HCT116 (cell line): ENCODE measurements around the gene NEURL4. TPM values are rescaled to one million over a fixed set of nuclear protein-coding genes. Genes with fewer than 3 reads are reported as not detected.

ENCODE experiments used
- ATAC-seq: fragments of 200-7000 bp; cut with Tn5 transposase; 2 replicates; pipeline ENCODE4 v1.9.1; 2020; ENCODE audit warnings: mild to moderate bottlenecking, moderate library complexity
- BruUV-seq: library from RNA; stranded (reverse); fragments of 400-500 nt; replicated peaks from 2 replicates; lab custom pipeline; 2021; lab: Mats Ljungman, UMichigan
- CTCF ChIA-PET: fragments of 300-600 bp; sonication (Branson Sonifier 250); formaldehyde crosslinking; loops from one replicate; lab custom pipeline; 2021; ENCODE audit warnings: antibody characterized with exemption; lab: Charles Lee
- POLR2A ChIA-PET: fragments of 300-600, 350-600 bp; sonication (Branson Sonifier 250); formaldehyde crosslinking; loops from one replicate; lab custom pipeline; 2021; ENCODE audit warnings: antibody characterized with exemption; lab: Charles Lee
- RAD21 ChIA-PET, 2 experiments: fragments of 300-600 bp; sonication (Branson Sonifier 250); formaldehyde crosslinking; loops; one replicate each; lab custom pipeline; 2023; ENCODE audit warnings: low total read pairs in 2 of 2; ENCODE audit not compliant: uncharacterized antibody in 2 of 2, unreplicated experiment in 2 of 2, low non-redundant PET in 1 of 2; lab: Charles Lee
- DNase-seq: peaks from one replicate; pipeline ENCODE4 v3.0.0-alpha.2; 2010; ENCODE audit warnings: low read depth, low spot score
- H2AFZ ChIP-seq: fragments of 200-600 bp; shearing (Covaris generic), sonication (generic); 2 replicates; pipeline ENCODE4 v1.6.1; 2017; ENCODE audit warnings: low read depth, mixed run types, mixed read lengths, antibody characterized with exemption, low read length; ENCODE audit not compliant: poor library complexity, severe bottlenecking
- H3K27ac ChIP-seq: 2 replicates; pipeline ENCODE4 v1.5.1; 2012; ENCODE audit warnings: low read depth, low read length
- H3K27me3 ChIP-seq: fragments of 200-600 bp; sonication (generic); 2 replicates; pipeline ENCODE4 v1.6.1; 2016; ENCODE audit warnings: mixed run types, low read length, mixed read lengths; ENCODE audit not compliant: insufficient read depth
- H3K36me3 ChIP-seq, 2 experiments: fragments of 200-500 bp in 1 of 2; fragments of 200-600 bp in 1 of 2; sonication (Bioruptor generic) in 1 of 2; sonication (generic) in 1 of 2; 2 replicates each; pipeline versions ENCODE4 v1.5.1 to v1.6.1; 2014 to 2016; ENCODE audit warnings: low read length in 2 of 2, inconsistent platforms in 1 of 2, mixed read lengths in 1 of 2, mixed run types in 1 of 2; ENCODE audit not compliant: insufficient read depth in 2 of 2, control insufficient read depth in 1 of 2
- H3K4me1 ChIP-seq, 2 experiments: fragments of 200-600 bp in 1 of 2; sonication (generic) in 1 of 2; 2 replicates each; pipeline versions ENCODE4 v1.5.1 to v1.6.1; 2012 to 2017; ENCODE audit warnings: low read length in 2 of 2, inconsistent platforms in 1 of 2, mild to moderate bottlenecking in 1 of 2, mixed read lengths in 1 of 2, mixed run types in 1 of 2, moderate library complexity in 1 of 2; ENCODE audit not compliant: insufficient read depth in 2 of 2, control insufficient read depth in 1 of 2
- H3K4me2 ChIP-seq: fragments of 200-600 bp; sonication (generic); 2 replicates; pipeline ENCODE4 v1.6.1; 2017; ENCODE audit warnings: mixed run types, low read length, mixed read lengths
- H3K4me3 ChIP-seq, 2 experiments: fragments of 200-600 bp in 1 of 2; sonication (generic) in 1 of 2; replicated peaks in 1 of 2; 2 replicates each; pipeline ENCODE4 v1.5.1; 2011 to 2016; ENCODE audit warnings: low read length in 2 of 2, control low read depth in 1 of 2, low read depth in 1 of 2, mild to moderate bottlenecking in 1 of 2, mixed read lengths in 1 of 2, mixed run types in 1 of 2
- H3K79me2 ChIP-seq: fragments of 200-600 bp; sonication (generic); 2 replicates; pipeline ENCODE4 v1.6.1; 2017; ENCODE audit warnings: mild to moderate bottlenecking, mixed run types, low read length, moderate library complexity, mixed read lengths; ENCODE audit not compliant: insufficient read depth
- H3K9ac ChIP-seq: fragments of 200-600 bp; sonication (generic); 2 replicates; pipeline ENCODE4 v1.6.1; 2016; ENCODE audit warnings: low read length, mixed read lengths
- H3K9me2 ChIP-seq: fragments of 200-600 bp; sonication (generic), shearing (Covaris generic); 2 replicates; pipeline ENCODE4 v1.6.1; 2017; ENCODE audit warnings: mixed run types, mild to moderate bottlenecking, moderate library complexity; ENCODE audit not compliant: insufficient read depth
- H3K9me3 ChIP-seq, 2 experiments: fragments of 200-500 bp in 1 of 2; fragments of 200-600 bp in 1 of 2; sonication (Bioruptor generic) in 1 of 2; sonication (generic) in 1 of 2; 2 replicates each; pipeline ENCODE4 v1.6.1; 2014 to 2017; ENCODE audit warnings: low read length in 2 of 2, mixed read lengths in 2 of 2, inconsistent platforms in 1 of 2, low read depth in 1 of 2, mild to moderate bottlenecking in 1 of 2, mixed run types in 1 of 2, moderate library complexity in 1 of 2; ENCODE audit not compliant: control insufficient read depth in 1 of 2, insufficient read depth in 1 of 2
- H4K20me1 ChIP-seq: fragments of 200-600 bp; sonication (generic), shearing (Covaris generic); 2 replicates; pipeline ENCODE4 v1.6.1; 2017; ENCODE audit warnings: mixed run types, mild to moderate bottlenecking, moderate library complexity; ENCODE audit not compliant: insufficient read depth
- CEBPB ChIP-seq: IDR thresholded peaks from 2 replicates; pipeline ENCODE4 v1.6.1; 2012; ENCODE audit warnings: low read depth
- EGR1 ChIP-seq: IDR thresholded peaks from 2 replicates; pipeline ENCODE4 v1.6.1; 2012; ENCODE audit warnings: low read depth
- EZH2phosphoT487 ChIP-seq: fragments of 200-600 bp; IDR thresholded peaks from 2 replicates; pipeline ENCODE4 v1.6.1; 2018; ENCODE audit warnings: antibody characterized with exemption, borderline replicate concordance
- JUND ChIP-seq: IDR thresholded peaks from 2 replicates; pipeline ENCODE4 v1.6.1; 2012
- POLR2A ChIP-seq: IDR thresholded peaks from 2 replicates; pipeline ENCODE4 v1.7.0; 2011; ENCODE audit warnings: borderline replicate concordance; ENCODE audit not compliant: insufficient read depth, insufficient read length; ENCODE audit errors: extremely low read depth
- RAD21 ChIP-seq: IDR thresholded peaks from 2 replicates; pipeline ENCODE4 v1.6.1; 2012; ENCODE audit warnings: low read depth, mild to moderate bottlenecking
- SIN3A ChIP-seq: IDR thresholded peaks from 2 replicates; pipeline ENCODE4 v1.6.1; 2012; ENCODE audit warnings: low read depth
- SRF ChIP-seq: IDR thresholded peaks from 2 replicates; pipeline ENCODE4 v1.6.1; 2012; ENCODE audit warnings: low read depth
- TCF7L2 ChIP-seq: IDR thresholded peaks from 2 replicates; pipeline ENCODE4 v1.7.0; 2011; ENCODE audit warnings: borderline replicate concordance, inconsistent platforms; ENCODE audit not compliant: insufficient read depth, insufficient read length; ENCODE audit errors: extremely low read depth
- YY1 ChIP-seq: IDR thresholded peaks from 2 replicates; pipeline ENCODE4 v1.6.1; 2011; ENCODE audit warnings: low read length, low read depth, moderate library complexity, mild to moderate bottlenecking; ENCODE audit not compliant: insufficient replicate concordance; ENCODE audit errors: extremely low read depth
- ZFX ChIP-seq: fragments of 450-650 bp; IDR thresholded peaks from 2 replicates; pipeline ENCODE4 v1.6.1; 2017
- intact Hi-C: fragments of 100-400 bp; cut with micrococcal nuclease; formaldehyde crosslinking; loops from 2 replicates; pipeline ENCODE4 v1.10.0; 2022
- total RNA-seq: library from RNA; stranded (reverse); gene quantifications from one replicate; pipeline ENCODE4 v1.2.1, GENCODE V29; 2021; ENCODE audit not compliant: unreplicated experiment
- TF ChIP-seq, protein P1 (sequence below): IDR thresholded peaks from 2 replicates; pipeline ENCODE4 v1.6.1; 2012
- TF ChIP-seq, protein P2 (sequence below): IDR thresholded peaks from 2 replicates; pipeline ENCODE4 v1.6.1; 2012
- TF ChIP-seq, protein P3 (sequence below): IDR thresholded peaks from 2 replicates; pipeline ENCODE4 v1.6.1; 2012; ENCODE audit warnings: low read depth
- TF ChIP-seq, protein P4 (sequence below), 3 experiments: fragments of 200-600 bp in 1 of 3; sonication (generic) in 1 of 3; IDR thresholded peaks in 2 of 3; conservative IDR thresholded peaks in 1 of 3; 2 replicates each; pipeline ENCODE4 v1.5.1; 2012 to 2017; ENCODE audit warnings: low read depth in 2 of 3, low read length in 2 of 3, antibody characterized with exemption in 1 of 3, borderline replicate concordance in 1 of 3, control low read depth in 1 of 3, mild to moderate bottlenecking in 1 of 3, mixed read lengths in 1 of 3, mixed run types in 1 of 3, moderate library complexity in 1 of 3; ENCODE audit not compliant: insufficient read depth in 1 of 3

The NEURL4 gene
- total RNA-seq, 1 experiment from 2014 or later, result 56.9 TPM

DNA sequence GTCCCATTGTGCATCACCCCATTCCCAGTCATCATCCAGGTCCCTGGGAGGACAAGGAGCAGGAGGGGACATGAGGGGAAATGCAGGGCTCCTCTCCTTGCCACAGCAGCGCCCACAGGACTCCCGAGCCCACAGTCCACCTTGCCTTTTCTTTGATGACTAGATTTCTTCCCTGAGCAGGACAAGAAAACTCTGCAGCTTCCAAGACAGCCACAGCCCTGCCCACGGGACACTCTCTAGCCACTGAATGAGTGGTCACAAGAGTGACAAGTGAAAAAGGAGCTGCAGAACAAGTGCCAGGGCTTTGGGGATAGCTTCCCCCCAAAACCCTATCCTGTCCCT, 4.7 kb downstream of the NEURL4 start:
- no TSS peak for BruUV-seq
- no peaks in the 10 kb centered on the region for H3K9me2 ChIP-seq
- no peaks in the 10 kb centered on the region for H3K27me3 ChIP-seq
- RAD21 ChIA-PET, result no interaction called here
- TF ChIP-seq EGR1 (no peak), RAD21 (no peak), ZFX (no peak), JUND (no peak), SIN3A (no peak), EZH2phosphoT487 (no peak), YY1 (no peak), SRF (no peak), CEBPB (no peak), TCF7L2 (no peak), POLR2A (no peak)
- TF ChIP-seq, protein P1, sequence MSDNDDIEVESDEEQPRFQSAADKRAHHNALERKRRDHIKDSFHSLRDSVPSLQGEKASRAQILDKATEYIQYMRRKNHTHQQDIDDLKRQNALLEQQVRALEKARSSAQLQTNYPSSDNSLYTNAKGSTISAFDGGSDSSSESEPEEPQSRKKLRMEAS, result no peak
- TF ChIP-seq, protein P2, sequence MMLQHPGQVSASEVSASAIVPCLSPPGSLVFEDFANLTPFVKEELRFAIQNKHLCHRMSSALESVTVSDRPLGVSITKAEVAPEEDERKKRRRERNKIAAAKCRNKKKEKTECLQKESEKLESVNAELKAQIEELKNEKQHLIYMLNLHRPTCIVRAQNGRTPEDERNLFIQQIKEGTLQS, result no peak
- TF ChIP-seq, protein P3, sequence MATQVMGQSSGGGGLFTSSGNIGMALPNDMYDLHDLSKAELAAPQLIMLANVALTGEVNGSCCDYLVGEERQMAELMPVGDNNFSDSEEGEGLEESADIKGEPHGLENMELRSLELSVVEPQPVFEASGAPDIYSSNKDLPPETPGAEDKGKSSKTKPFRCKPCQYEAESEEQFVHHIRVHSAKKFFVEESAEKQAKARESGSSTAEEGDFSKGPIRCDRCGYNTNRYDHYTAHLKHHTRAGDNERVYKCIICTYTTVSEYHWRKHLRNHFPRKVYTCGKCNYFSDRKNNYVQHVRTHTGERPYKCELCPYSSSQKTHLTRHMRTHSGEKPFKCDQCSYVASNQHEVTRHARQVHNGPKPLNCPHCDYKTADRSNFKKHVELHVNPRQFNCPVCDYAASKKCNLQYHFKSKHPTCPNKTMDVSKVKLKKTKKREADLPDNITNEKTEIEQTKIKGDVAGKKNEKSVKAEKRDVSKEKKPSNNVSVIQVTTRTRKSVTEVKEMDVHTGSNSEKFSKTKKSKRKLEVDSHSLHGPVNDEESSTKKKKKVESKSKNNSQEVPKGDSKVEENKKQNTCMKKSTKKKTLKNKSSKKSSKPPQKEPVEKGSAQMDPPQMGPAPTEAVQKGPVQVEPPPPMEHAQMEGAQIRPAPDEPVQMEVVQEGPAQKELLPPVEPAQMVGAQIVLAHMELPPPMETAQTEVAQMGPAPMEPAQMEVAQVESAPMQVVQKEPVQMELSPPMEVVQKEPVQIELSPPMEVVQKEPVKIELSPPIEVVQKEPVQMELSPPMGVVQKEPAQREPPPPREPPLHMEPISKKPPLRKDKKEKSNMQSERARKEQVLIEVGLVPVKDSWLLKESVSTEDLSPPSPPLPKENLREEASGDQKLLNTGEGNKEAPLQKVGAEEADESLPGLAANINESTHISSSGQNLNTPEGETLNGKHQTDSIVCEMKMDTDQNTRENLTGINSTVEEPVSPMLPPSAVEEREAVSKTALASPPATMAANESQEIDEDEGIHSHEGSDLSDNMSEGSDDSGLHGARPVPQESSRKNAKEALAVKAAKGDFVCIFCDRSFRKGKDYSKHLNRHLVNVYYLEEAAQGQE, result no peak
- TF ChIP-seq, protein P4, sequence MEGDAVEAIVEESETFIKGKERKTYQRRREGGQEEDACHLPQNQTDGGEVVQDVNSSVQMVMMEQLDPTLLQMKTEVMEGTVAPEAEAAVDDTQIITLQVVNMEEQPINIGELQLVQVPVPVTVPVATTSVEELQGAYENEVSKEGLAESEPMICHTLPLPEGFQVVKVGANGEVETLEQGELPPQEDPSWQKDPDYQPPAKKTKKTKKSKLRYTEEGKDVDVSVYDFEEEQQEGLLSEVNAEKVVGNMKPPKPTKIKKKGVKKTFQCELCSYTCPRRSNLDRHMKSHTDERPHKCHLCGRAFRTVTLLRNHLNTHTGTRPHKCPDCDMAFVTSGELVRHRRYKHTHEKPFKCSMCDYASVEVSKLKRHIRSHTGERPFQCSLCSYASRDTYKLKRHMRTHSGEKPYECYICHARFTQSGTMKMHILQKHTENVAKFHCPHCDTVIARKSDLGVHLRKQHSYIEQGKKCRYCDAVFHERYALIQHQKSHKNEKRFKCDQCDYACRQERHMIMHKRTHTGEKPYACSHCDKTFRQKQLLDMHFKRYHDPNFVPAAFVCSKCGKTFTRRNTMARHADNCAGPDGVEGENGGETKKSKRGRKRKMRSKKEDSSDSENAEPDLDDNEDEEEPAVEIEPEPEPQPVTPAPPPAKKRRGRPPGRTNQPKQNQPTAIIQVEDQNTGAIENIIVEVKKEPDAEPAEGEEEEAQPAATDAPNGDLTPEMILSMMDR (IDR thresholded peaks at IDR 0.05 in 2 of 3, conservative IDR thresholded peaks at IDR 0.05 in 1 of 3; ENCODE audit: borderline replicate concordance in 1 of 3, insufficient read depth in 1 of 3, low read depth in 2 of 3, low read length in 2 of 3), result no peak
- no peak overlapping the region for H2AFZ ChIP-seq
- POLR2A ChIA-PET, result no interaction called here
- no peak overlapping the region for H3K4me3 ChIP-seq
- H3K4me2 ChIP-seq, result no peak overlapping the region
- DNase-seq (no peak), ATAC-seq (no peak)
- peaks cover 24 to 50% of the 10 kb centered on the region in 2 experiments; a peak in 3 of 4 replicates for H3K36me3 ChIP-seq
- intact Hi-C loops, result no loop called here
- peaks cover 20% of the 10 kb centered on the region; the same call in 1 of the 2 replicates for H3K79me2 ChIP-seq
- H3K9me3 ChIP-seq, result no peaks in the 10 kb centered on the region
- H4K20me1 ChIP-seq, result no peaks in the 10 kb centered on the region
- H3K27ac ChIP-seq, result peak overlapping the region; percentile 29; the same call in 1 of the 2 replicates
- CTCF ChIA-PET, result interaction anchor here (0.7 to 1.2 kb wide), 3 partner anchors 10 to 236 kb away, joined by 3 to 4 read pairs (median 3); no protein-coding TSS in a partner anchor
- H3K4me1 ChIP-seq, result peaks cover 0 to 12% of the 10 kb centered on the region in 2 experiments; a peak in 3 of 4 replicates
- H3K9ac ChIP-seq, result no peak overlapping the region
